ENCODE measurements around the gene ZIC4.

ZIC4 gene

DNA sequence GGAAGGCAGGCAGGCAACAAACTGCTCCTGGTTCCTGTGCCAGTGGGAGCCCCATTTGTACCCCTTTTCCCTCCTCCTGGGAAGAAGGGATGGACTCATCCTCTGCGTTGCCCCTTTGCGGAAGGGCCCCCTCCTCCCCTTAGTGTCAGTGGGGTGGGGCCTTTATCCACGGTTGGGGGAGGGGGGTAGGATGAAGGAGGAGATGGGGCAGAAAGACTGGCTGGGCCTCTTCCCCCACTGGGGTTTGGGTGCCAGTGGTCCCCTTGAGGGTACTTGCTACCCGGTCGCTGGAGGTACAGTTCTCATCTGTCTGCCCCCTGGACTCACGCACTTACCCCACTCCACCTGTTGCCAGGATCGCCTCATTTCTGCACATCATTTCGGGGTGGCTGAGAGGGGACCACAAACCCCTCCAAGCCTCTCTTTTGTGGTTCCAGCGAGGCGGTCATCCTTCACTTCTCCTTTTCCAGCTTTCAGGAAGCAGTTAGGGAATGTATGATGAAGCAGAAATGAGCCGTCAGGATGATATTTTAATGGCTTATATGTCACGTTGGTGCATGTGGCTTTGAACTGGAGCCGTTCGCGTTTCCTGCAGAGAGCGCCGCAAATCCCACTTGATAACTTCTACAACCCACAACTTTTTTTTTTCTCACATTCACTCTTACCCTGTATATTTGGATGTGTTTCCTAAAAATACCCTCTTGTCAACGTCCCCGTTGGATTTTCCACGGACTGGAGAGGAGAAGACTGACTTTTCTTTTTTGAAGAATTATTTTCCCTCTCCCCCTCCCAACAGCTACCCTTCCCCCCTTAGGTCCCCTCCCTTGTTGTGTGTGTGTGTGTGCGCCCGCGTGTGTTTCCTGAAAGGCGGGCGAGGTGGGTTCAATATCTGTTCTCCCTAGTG, at the start of gene ZIC4:
TSS of gene ZIC4 (minus strand) at position 516 of the 904 bp plus-strand sequence. CDS start 3,746 bp downstream, outside the sequence.
- DNase-seq = no peak

- no peak for DNase-seq
Measured at GRCh38 chr3:147449669-147450068, 43.3 kb upstream of the ZIC4 start.

DNA sequence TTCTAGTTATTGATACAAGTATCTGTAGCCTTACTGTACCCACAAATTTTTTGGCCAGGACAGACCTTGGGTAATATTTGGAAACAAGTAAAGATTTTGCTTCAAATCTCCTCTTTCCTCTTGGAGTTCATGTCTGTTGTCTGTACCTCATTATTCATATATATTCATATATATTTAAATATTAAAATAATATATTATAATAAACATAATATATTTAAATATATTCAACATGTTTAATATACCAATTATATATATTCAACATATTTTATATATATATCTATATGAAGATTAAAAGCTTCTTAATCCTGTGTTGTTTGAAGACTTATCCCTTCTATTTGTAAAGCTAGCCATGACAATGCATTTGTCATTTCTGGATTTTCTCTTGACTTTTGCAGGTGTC, 40.9 kb upstream of the ZIC4 start:
- no peak for DNase-seq

GRCh38 chr3:147431751-147432150, 25.4 kb upstream of the ZIC4 start:
- DNase-seq = no peak

GRCh38 chr3:147428754-147429153, 22.4 kb upstream of the ZIC4 start:
- DNase-seq = no peak

GRCh38 chr3:147428326-147428725, 22.0 kb upstream of the ZIC4 start:
- no peak for DNase-seq

GRCh38 chr3:147427746-147428145, 21.4 kb upstream of the ZIC4 start:
- no peak for DNase-seq

- no peak for DNase-seq
Measured at GRCh38 chr3:147426931-147427330, 20.6 kb upstream of the ZIC4 start.

DNA sequence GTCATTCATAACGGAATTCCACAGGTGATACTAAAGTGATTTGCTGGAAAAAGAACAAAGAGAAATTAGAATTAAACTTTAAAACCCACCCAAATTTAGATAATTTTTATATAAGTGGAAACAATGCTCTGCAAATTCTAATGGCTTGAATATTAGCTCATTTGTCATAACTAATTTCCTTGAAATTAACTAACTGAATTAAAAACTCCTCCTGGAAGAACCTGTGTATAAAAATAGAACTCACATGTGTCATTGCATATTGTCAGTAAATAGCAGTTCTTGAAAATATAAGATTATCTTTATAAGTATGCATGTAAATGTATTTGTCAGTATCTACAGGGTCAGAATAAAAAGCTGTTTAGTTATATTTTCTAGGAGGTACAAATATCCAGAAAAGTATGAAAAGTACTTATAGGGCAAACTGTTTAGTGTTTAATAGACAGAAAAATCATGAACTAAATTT, 19.1 kb upstream of the ZIC4 start:
- DNase-seq = no peak

DNA sequence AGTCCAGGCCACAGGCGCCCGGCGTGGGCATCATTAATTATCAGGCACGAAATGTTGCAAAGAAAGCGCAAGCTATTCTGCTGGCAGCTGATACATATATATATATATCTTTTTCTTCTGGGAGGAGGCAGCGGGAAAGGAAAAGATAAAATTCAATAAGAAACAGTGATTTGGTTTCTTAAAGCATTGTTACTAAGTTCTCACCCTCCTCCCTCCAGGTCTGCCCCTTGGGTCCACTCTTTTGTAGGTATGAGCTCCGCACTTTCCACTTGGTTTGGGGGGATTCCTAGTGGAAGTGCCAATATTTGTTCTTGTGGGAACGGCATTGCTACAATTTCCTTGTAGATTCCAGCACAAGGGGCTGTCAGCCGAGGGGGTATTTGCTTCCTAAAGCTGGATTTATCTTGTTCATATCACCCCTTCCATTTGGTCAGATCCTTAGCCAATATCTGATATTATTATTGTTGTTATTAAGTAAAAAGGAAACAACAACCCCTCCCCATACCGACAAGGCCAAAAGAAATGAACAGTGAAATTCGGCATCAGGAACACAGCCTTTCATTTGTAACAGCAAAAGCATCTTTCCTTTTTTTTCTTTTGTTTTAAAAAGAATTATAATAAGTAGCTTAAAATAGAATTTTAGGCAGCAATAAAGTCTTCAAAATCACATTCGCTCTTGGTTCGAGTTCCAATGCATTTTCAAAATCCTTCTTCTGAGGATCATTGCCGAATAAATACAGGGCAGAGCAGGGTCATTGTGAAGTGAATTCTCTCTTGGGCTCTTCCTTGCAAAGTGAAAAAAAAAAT, 18.4 kb upstream of the ZIC4 start:
- DNase-seq = no peak

GRCh38 chr3:147423798-147424580, 17.6 kb upstream of the ZIC4 start:
- DNase-seq = no peak

DNA sequence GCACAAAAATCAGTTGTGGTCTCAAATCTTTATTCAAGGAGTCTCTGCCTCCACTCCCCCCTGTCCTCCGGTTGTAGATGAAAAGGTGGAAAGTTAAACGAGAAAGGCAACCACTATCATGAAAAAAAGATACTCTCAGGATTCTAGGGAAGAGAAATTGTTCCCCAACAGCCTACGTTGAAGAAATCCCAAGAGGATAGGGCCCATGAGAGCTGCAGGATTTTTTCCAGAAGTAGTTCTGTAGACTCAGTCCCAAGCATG, 17.1 kb upstream of the ZIC4 start:
- no peak for DNase-seq

- DNase-seq = no peak
Measured at GRCh38 chr3:147422601-147423536, 16.5 kb upstream of the ZIC4 start.

DNA sequence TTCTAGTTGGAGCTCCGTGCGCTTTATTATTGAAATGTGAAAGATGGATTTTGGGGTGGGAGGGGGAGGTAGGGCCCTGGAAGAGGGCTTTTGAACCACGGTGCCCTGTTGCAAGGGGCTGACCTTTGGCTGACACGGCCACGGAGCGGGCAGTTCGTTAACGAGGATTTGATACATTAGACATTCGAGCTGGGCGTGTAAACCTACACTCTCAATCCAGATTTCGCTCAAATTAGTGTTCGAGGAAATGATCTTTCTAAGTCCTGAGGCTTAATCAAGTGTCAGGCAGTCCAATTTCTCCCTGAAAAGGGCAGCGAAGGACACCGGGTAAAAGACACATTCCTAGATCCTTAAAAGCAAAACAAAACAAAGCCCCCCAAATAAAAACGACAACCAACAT, 15.9 kb upstream of the ZIC4 start:
- DNase-seq = no peak

DNA sequence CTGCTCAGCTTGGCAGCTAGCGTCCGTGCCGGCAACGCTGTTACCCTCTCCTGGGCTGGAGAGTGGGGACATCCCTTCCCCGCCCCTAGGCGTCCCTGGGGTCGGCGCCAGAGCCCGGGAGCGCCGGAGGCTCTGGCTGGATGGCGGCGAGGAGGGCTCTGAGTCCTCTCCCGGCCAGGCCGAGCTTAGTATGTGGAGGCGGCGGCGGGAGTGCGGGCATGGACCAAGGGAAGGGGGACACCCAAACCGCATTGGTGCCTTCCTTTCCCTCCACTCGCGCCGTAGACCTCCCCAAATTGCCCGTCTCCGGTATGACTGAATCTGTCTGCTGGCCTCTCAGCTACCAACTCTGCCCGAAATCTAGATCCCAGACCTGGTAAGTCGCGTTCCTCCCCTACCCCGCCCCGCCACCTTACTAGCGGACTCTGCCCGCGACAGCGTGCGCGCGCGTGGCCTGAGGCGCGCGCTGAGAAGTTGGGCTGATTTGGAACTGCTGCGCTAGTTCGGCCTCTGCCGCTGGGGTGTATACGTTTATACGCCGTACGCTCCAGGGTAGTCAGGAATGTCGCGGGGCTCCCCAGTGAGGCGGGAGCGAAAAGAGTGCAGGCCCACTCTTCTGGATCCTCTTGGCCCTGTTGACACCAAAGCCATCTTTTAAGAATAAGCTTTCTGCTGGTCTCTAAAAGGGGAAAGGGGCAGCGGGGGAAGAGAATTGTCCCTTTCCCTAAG, 15.0 kb upstream of the ZIC4 start:
- DNase-seq = no peak

DNA sequence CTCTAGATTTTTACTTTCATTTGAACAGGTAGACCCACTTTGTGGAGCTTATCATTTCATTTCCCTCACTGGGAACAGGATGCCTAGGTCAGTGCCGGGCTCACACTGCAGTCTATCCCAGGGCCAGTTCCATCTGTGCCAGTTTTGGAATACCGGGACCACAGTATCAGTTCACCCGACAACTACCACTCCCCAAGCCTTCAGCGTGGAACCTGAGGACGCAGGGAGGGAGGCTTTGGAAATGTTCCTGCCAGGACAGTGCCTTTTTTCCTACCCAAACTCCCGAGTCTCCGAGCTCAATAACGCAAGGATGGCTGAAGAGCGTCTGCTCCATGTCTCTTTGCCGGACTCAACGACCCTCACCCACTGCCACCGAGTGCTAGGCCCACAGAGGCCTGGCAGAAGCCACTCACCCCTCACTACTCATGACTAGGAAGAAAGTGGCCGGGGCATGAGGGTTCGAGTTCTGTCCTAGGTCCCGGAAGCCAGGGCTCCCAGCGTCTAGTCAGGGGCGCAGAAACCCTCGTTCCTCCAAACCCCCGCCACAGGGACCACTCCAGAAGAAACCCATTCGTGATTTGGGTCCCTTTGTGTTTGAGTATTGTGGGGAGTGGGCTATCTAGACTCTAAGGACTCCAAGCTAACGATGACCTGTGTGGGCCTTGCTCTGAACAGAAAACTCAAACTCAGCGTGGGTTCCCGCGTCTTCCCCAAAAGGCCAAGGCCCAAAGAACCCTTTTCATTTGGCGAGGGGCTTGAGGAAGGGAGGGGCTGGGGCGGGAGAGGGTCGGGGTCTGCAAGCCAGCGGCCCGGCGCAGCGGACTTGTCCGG, 14.2 kb upstream of the ZIC4 start:
- no peak for DNase-seq

DNA sequence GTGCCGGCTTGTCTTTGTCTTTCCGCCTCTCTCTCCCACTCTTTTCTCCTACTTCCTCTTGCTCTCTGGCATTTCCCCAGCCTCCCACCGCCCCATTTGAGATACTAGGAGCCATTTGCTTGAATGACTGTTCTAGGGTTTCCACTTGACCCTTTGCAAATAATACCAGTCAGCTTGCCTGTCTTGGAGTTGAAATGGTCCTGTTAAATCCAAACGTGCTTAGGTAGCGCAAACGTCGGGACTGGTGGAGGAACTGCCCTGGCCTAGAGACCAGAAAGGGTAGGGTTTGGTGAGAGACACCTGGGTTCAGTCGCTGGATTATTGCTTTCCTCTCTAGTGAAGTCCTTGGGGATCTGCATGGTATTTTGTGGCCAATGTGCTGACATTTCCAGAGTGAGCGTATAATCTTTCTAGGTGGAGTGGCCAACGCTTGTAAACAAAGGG, 13.5 kb upstream of the ZIC4 start:
- DNase-seq = no peak

- peak in 1 of 2 experiments; percentile 25 for DNase-seq
Measured at GRCh38 chr3:147418808-147419701, 12.7 kb upstream of the ZIC4 start.

DNA sequence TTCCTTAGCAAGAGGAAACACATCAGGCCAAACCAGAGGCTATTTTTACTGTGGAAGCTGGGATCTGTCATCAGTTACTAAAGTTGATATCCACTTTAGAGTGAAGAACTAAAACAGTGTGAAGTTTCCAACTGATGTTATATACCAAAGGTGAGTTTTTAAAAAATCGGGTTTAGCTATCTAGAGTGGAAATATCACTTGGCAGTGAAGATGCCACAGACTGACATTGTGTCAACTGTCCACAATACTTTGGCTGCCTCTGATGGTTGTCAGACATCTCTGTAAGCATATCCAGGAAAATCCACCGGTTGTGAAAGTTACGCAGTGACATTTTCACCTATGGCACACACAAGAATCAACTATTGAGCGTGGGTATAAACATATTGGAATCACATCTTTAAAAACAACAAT, 12.0 kb upstream of the ZIC4 start:
- DNase-seq = no peak
